RWPE2 (cell line): ENCODE results near the gene ANAPC16.
A peak's percentile ranks its signal among the peaks of the same experiment; 100 is the strongest.
"Not testable (repeated sequence)": the region's sequence is repeated elsewhere in the genome, so short reads cannot be mapped to it uniquely, and the experiment has no call there.

ENCODE experiments used
- ATAC-seq: fragments of 200-7000 bp; cut with Tn5 transposase; 3 replicates; pipeline ENCODE4 v1.9.1; 2021; ENCODE audit warnings: low read depth
- DNase-seq: peaks from one replicate; pipeline ENCODE4 v3.0.0-alpha.2; 2020; ENCODE audit warnings: low spot score
- H3K27ac ChIP-seq: fragments of 450-650 bp; 2 replicates; pipeline ENCODE4 v1.5.1; 2017; ENCODE audit warnings: mild to moderate bottlenecking; ENCODE audit not compliant: poor library complexity, severe bottlenecking
- H3K27me3 ChIP-seq: fragments of 250-450 bp; sonication (Bioruptor Pico); 2 replicates; pipeline ENCODE4 v1.5.1; 2021; ENCODE audit warnings: mild to moderate bottlenecking, moderate library complexity; ENCODE audit not compliant: insufficient read depth, poor library complexity, severe bottlenecking
- H3K36me3 ChIP-seq: fragments of 250-450 bp; sonication (Bioruptor Pico); 2 replicates; pipeline ENCODE4 v1.5.1; 2020; ENCODE audit warnings: low read depth, mild to moderate bottlenecking, moderate library complexity
- H3K4me1 ChIP-seq: fragments of 250-450 bp; sonication (Bioruptor Pico); 2 replicates; pipeline ENCODE4 v1.5.1; 2021; ENCODE audit warnings: mild to moderate bottlenecking, moderate library complexity; ENCODE audit not compliant: insufficient read depth, poor library complexity, severe bottlenecking
- H3K4me3 ChIP-seq: fragments of 250-450 bp; sonication (Bioruptor Pico); 2 replicates; pipeline ENCODE4 v1.5.1; 2021; ENCODE audit warnings: mild to moderate bottlenecking, moderate library complexity; ENCODE audit not compliant: severe bottlenecking
- H3K9me3 ChIP-seq: fragments of 250-450 bp; sonication (Bioruptor Pico); 2 replicates; pipeline ENCODE4 v1.5.1; 2021; ENCODE audit warnings: mild to moderate bottlenecking, moderate library complexity; ENCODE audit not compliant: severe bottlenecking
- TF ChIP-seq, protein P1 (sequence below): fragments of 450-650 bp; IDR thresholded peaks from one replicate; pipeline ENCODE4 v1.5.1; 2017; ENCODE audit warnings: mild to moderate bottlenecking, moderate library complexity; ENCODE audit not compliant: poor library complexity, severe bottlenecking

ANAPC16 gene

GRCh38 chr10:72211832-72212231 lies 4.0 kb upstream of the ANAPC16 start:
- peaks cover 15% of the 10 kb centered on the region for H3K4me1 ChIP-seq
- peaks cover 62% of the 10 kb centered on the region for H3K36me3 ChIP-seq
- H3K27ac ChIP-seq, ATAC-seq, DNase-seq, H3K9me3 ChIP-seq, H3K27me3 ChIP-seq, H3K4me3 ChIP-seq: not testable (repeated sequence)

DNA sequence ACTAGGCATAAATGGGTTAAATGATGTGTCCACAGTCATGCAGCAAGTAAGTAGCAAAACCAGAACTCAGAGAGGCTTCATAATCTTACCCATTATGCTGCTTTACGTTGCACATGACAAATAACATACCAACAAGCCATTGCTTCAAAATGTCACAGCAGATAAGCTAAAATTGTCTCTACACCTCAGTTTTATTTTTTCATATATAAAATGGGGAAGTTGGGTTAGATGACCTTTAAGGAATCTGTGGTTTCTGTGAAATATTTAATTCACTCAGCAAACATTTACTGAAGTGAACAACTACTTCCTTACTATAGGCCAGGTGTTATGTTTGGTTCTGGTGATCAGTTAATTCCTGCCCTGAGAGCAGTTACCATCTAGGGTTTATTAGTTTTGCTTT lies 2.5 kb downstream of the ANAPC16 start:
- no peak overlapping the region for H3K4me3 ChIP-seq
- TF ChIP-seq, protein P1, sequence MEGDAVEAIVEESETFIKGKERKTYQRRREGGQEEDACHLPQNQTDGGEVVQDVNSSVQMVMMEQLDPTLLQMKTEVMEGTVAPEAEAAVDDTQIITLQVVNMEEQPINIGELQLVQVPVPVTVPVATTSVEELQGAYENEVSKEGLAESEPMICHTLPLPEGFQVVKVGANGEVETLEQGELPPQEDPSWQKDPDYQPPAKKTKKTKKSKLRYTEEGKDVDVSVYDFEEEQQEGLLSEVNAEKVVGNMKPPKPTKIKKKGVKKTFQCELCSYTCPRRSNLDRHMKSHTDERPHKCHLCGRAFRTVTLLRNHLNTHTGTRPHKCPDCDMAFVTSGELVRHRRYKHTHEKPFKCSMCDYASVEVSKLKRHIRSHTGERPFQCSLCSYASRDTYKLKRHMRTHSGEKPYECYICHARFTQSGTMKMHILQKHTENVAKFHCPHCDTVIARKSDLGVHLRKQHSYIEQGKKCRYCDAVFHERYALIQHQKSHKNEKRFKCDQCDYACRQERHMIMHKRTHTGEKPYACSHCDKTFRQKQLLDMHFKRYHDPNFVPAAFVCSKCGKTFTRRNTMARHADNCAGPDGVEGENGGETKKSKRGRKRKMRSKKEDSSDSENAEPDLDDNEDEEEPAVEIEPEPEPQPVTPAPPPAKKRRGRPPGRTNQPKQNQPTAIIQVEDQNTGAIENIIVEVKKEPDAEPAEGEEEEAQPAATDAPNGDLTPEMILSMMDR = no peak
- DNase-seq = no peak
- ATAC-seq = no peak
- peaks cover 15% of the 10 kb centered on the region for H3K4me1 ChIP-seq
- peak overlapping the region; percentile 32 for H3K27ac ChIP-seq
- H3K27me3 ChIP-seq = no peaks in the 10 kb centered on the region
- peaks cover 35% of the 10 kb centered on the region for H3K36me3 ChIP-seq
- no peaks in the 10 kb centered on the region for H3K9me3 ChIP-seq

GRCh38 chr10:72218726-72219125 lies 2.9 kb downstream of the ANAPC16 start:
- H3K27ac ChIP-seq = peak overlapping the region; percentile 32
- TF ChIP-seq, protein P1 = no peak
- no peak overlapping the region for H3K4me3 ChIP-seq
- H3K36me3 ChIP-seq = peaks cover 39% of the 10 kb centered on the region
- H3K9me3 ChIP-seq = no peaks in the 10 kb centered on the region
- ATAC-seq (no peak), DNase-seq (no peak)
- no peaks in the 10 kb centered on the region for H3K27me3 ChIP-seq
- peaks cover 15% of the 10 kb centered on the region for H3K4me1 ChIP-seq

- peak overlapping the region; percentile 32 for H3K27ac ChIP-seq
- H3K4me3 ChIP-seq = no peak overlapping the region
- no peak for ATAC-seq
These were observed 3.5 kb downstream of the ANAPC16 start for GRCh38 chr10:72219235-72219814.

DNA sequence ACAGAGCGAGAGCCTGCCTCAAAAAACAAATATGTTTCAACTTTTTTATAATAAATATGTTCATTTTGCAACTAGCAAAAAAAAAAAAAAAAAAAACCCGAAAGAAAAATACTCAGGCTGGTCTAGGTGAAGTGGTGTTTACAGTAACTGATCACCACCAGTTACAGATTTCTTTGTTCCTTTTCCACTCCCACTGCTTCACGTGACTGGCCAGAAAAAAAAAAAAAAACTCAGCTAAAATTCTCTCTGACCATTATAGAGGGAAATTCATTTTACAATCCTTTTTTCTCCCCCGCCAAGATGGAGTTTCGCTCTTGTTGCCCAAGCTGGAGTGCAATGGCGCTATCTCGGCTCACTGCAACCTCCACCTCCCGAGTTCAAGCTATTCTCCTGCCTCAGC lies 4.8 kb downstream of the ANAPC16 start:
- TF ChIP-seq, protein P1 = no peak
- no peak for DNase-seq

More at GRCh38 chr10:72219235-72219814, 3.5 kb downstream of the ANAPC16 start:
- Histone ChIP-seq H3K4me1 (peaks cover 15% of the 10 kb centered on the region), H3K27me3 (no peaks in the 10 kb centered on the region), H3K9me3 (no peaks in the 10 kb centered on the region), H3K36me3 (peaks cover 45% of the 10 kb centered on the region)
- no peak for DNase-seq
- TF ChIP-seq, protein P1 = no peak

More for the DNA sequence above, 4.8 kb downstream of the ANAPC16 start:
- Histone ChIP-seq H3K27me3 (no peaks in the 10 kb centered on the region), H3K4me1 (peaks cover 8% of the 10 kb centered on the region), H3K9me3 (no peaks in the 10 kb centered on the region), H3K27ac (no peak overlapping the region), H3K36me3 (peaks cover 58% of the 10 kb centered on the region), H3K4me3 (no peak overlapping the region)
- no peak for ATAC-seq
